SKM-1 treated with dmso at 0.1 percent for 144 hours (cell line): ENCODE results near the gene ZMYND19.
A peak's percentile ranks its signal among the peaks of the same experiment; 100 is the strongest.
"Not testable (repeated sequence)": the region's sequence is repeated elsewhere in the genome, so short reads cannot be mapped to it uniquely, and the experiment has no call there.

Source experiments
- DNase-seq: peaks from one replicate; lab custom pipeline; 2025; ENCODE audit not compliant: unreplicated experiment; lab: John Stamatoyannopoulos, UW

Gene ZMYND19

GRCh38 chr9:137614631-137615386 lies 24.5 kb upstream of the ZMYND19 start:
- no peak for DNase-seq

- DNase-seq = no peak
Measured at GRCh38 chr9:137613738-137614523, 23.6 kb upstream of the ZMYND19 start.

- no peak for DNase-seq
Measured at GRCh38 chr9:137613259-137613658, 22.9 kb upstream of the ZMYND19 start.

GRCh38 chr9:137612741-137613142 lies 22.4 kb upstream of the ZMYND19 start:
- no peak for DNase-seq

GRCh38 chr9:137611623-137612609 lies 21.6 kb upstream of the ZMYND19 start:
- DNase-seq = no peak

GRCh38 chr9:137610944-137611343 lies 20.6 kb upstream of the ZMYND19 start:
- no peak for DNase-seq

- no peak for DNase-seq
Measured at GRCh38 chr9:137607141-137607857, 17.0 kb upstream of the ZMYND19 start.

- DNase-seq = no peak
Measured at GRCh38 chr9:137606734-137607138, 16.4 kb upstream of the ZMYND19 start.

- DNase-seq = no peak
Measured at GRCh38 chr9:137606005-137606621, 15.8 kb upstream of the ZMYND19 start.

GRCh38 chr9:137605121-137606004 lies 15.1 kb upstream of the ZMYND19 start, which contains the start of gene ARRDC1:
Gene ARRDC1 (plus strand): TSS chr9:137605686. CDS start chr9:137605718, 32 bp downstream.
- DNase-seq = peak; percentile 78

- no peak for DNase-seq
Measured at GRCh38 chr9:137604345-137605086, 14.2 kb upstream of the ZMYND19 start.

- no peak for DNase-seq
Measured at GRCh38 chr9:137603879-137604278, 13.6 kb upstream of the ZMYND19 start.

GRCh38 chr9:137602661-137603060 lies 12.3 kb upstream of the ZMYND19 start:
- peak; percentile 57 for DNase-seq

GRCh38 chr9:137598943-137599342 lies 8.6 kb upstream of the ZMYND19 start:
- no peak for DNase-seq

- DNase-seq = not testable (repeated sequence)
Measured at GRCh38 chr9:137596577-137596976, 6.3 kb upstream of the ZMYND19 start.

- DNase-seq = no peak
Measured at GRCh38 chr9:137593176-137593575, 2.9 kb upstream of the ZMYND19 start.

- peak; percentile 42 for DNase-seq
Measured at GRCh38 chr9:137592767-137593166, 2.5 kb upstream of the ZMYND19 start.

GRCh38 chr9:137590123-137590468 lies 216 bp downstream of the ZMYND19 start:
- DNase-seq = no peak
